Heart right ventricle (tissue), 16 donors: ENCODE results near the gene MTCH2. TPM values are rescaled to one million over a fixed set of nuclear protein-coding genes. Genes with fewer than 3 reads are reported as not detected.

Experiments used
- ATAC-seq, 8 donors: fragments of 200-7000 bp; cut with Tn5 transposase; one replicate each; pipeline ENCODE4 v1.9.1; 2020; ENCODE audit warnings: mild to moderate bottlenecking in 8 of 8, moderate library complexity in 8 of 8, moderate number of reproducible peaks in 1 of 8
- DNase-seq, 2 donors: peaks; one replicate each; pipeline ENCODE4 v3.0.0-alpha.2; 2020
- H3K27ac ChIP-seq, 10 donors: fragments of 200-600 bp; sonication (generic) in 2 of 10; one replicate each; pipeline versions ENCODE4 v1.5.0 to v1.8.0; 2020 to 2022; ENCODE audit warnings: mild to moderate bottlenecking in 3 of 10
- H3K27me3 ChIP-seq, 7 donors: fragments of 200-600 bp; one replicate each; pipeline ENCODE4 v1.8.0; 2021 to 2022; ENCODE audit warnings: mild to moderate bottlenecking in 2 of 7
- H3K36me3 ChIP-seq, 9 donors: fragments of 200-600 bp; sonication (generic) in 1 of 9; one replicate each; pipeline versions ENCODE4 v1.5.0 to v1.8.0; 2020 to 2022; ENCODE audit warnings: mild to moderate bottlenecking in 2 of 9
- H3K4me1 ChIP-seq, 9 donors: fragments of 200-600 bp; sonication (generic) in 1 of 9; one replicate each; pipeline versions ENCODE4 v1.5.0 to v1.8.0; 2020 to 2022; ENCODE audit warnings: mild to moderate bottlenecking in 4 of 9
- H3K4me3 ChIP-seq, 10 donors: fragments of 200-600 bp; sonication (generic) in 2 of 10; one replicate each; pipeline versions ENCODE4 v1.5.0 to v1.8.0; 2020 to 2022; ENCODE audit warnings: mild to moderate bottlenecking in 7 of 10, moderate library complexity in 2 of 10
- H3K9me3 ChIP-seq, 11 donors: fragments of 200-600 bp in 10 of 11; sonication (generic) in 2 of 11; one replicate each; pipeline versions ENCODE4 v1.5.0 to v1.8.0; 2013 to 2022; ENCODE audit warnings: mild to moderate bottlenecking in 2 of 11, control low read depth in 1 of 11, moderate library complexity in 1 of 11
- CTCF ChIP-seq, 9 donors: fragments of 200-600 bp; sonication (generic) in 2 of 9; IDR thresholded peaks; one replicate each; pipeline versions ENCODE4 v1.5.0 to v1.8.0; 2021 to 2022; ENCODE audit warnings: antibody characterized with exemption in 9 of 9, mild to moderate bottlenecking in 5 of 9, moderate library complexity in 1 of 9
- WGBS, 2 donors: extraction: QIAGEN DNeasy Blood & Tissue Kit; methylation state at CpG; one replicate each; pipeline ENCODE4 v1.1.7; 2013; ENCODE audit warnings: inconsistent platforms in 1 of 2; 5-methylcytosine and 5-hydroxymethylcytosine counted together
- intact Hi-C, 10 donors: fragments of 100-400 bp; cut with DNase I; formaldehyde crosslinking; loops; one replicate each; pipeline versions ENCODE4 v1.11.1 to v1.14.2; 2022
- polyA plus RNA-seq, 2 donors: library from polyadenylated mRNA; stranded (reverse); fragments of 200-250 nt; gene quantifications; one replicate each; pipeline ENCODE4 v1.2.3, GENCODE V29; 2013
- total RNA-seq, 10 donors: library from RNA; stranded (reverse); fragmentation: NEBNext Ultra II Directional in 3 of 10; extraction: Animal tissue kit (Norgen Biotek cat#: 25700) in 3 of 10; gene quantifications; one replicate each; pipeline versions ENCODE4 v1.2.1 to v1.2.4, GENCODE V29; 2021 to 2023
- donor health status: Arrhythmogenic right ventricular cardiomyopathy.
- donor health status: ischemic (EF 13 %, LVEDD 7.1; RV severe dilation, severe dysfunction).
- donor health status: healthy with polysubstance abuse.
- donor health status: DM: no; HTN: yes; CAD: no.
- donor health status: DM: no; HTN: no; CAD: no.
- donor health status: ischemic (EF 25% LVEDD 6.9; RV normal size, moderate dysfunction).
- donor health status: ischemic (EF 25% LVEDD 5.7; RV mildly dilated, moderate dysfunction).
- donor health status: healthy.
- donor health status: DM: yes; HTN: yes; CAD: no.
- donor health status: Ischemic cardiomyopathy.
- donor health status: ischemic (EF 35%, LVEDD 5.7; RV mildly dilated, moderate dysfunction).
- donor health status: nonischemic (EF 11% LVEDD 7.7; RV severe dilation, severe dysfunction).
- donor health status: DM: yes; HTN: yes; CAD: no.
- donor health status: PGD.
- donor health status: ischemic (EF 29% LVEDD 5.4; RV normal size, mild dysfunction).
- donor health status: nonischemic (EF 23%, LVEDD 6.1; RV moderate dilation, normal function).

The MTCH2 gene
- total and polyA plus RNA-seq, 12 donors, result 23.8 to 137 (median 104) TPM

GRCh38 chr11:47617417-47617809, 24.9 kb downstream of the MTCH2 start:
- peaks cover 0 to 11% (median 0%) of the 10 kb centered on the region in 9 donors for H3K4me1 ChIP-seq
- no peaks in the 10 kb centered on the region for H3K9me3 ChIP-seq
- no peak for DNase-seq
- intact Hi-C loops, result loop anchor here in 4 of 10 donors (5.0 to 10.0 kb wide), 4 partner anchors 123 to 245 kb away; partner anchors contain the start of gene SPI1 (in 2 of the 4)
- H3K27ac ChIP-seq, result peak overlapping the region in 1 of 10 donors; percentile 37
- WGBS, 2 donors, result 50 to 53% methylated on average over 3 of the region's 3 CpGs
- peaks cover 0 to 69% (median 10%) of the 10 kb centered on the region in 9 donors for H3K36me3 ChIP-seq
- ATAC-seq, result peak in 2 of 8 donors; percentile 7 to 9
- no peak overlapping the region for H3K4me3 ChIP-seq
- TF ChIP-seq CTCF (IDR thresholded peaks at IDR 0.05), result no peak
- no peaks in the 10 kb centered on the region for H3K27me3 ChIP-seq

DNA sequence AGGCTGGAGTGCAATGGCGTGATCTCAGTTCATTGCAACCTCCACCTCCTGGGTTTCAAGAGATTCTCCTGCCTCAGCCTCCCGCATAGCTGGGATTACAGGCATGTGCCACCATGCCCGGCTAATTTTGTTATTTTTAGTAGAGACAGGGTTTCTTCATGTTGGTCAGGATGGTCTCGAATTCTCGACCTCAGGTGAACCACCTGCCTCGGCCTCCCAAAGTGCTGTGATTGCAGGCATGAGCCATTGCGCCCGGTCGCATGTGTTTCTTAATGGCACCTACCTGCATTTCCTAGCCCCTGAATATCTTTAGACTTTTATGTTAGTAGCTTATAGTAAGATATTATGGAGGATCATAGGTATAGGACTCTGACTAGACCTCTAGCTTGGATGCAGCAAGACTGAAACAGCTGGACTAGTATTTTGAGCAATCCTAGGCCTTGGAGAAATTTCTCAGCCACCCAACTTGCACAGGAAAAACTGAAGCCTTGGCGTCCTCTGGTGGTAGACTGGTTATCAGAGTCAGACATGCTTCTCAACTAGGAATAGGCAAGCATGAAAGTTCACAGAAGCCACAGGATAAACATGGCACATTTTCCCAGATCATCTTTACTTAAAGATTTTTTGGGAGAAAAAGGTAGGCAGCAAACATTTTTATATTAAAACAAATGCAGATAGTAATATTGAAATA, 25.5 kb downstream of the MTCH2 start:
- intact Hi-C loops, result loop anchor here in 4 of 10 donors (5.0 to 10.0 kb wide), 4 partner anchors 122 to 245 kb away; partner anchors contain the start of gene SPI1 (in 2 of the 4)
- Histone ChIP-seq H3K27me3 (no peaks in the 10 kb centered on the region), H3K9me3 (no peaks in the 10 kb centered on the region), H3K36me3 (peaks cover 0 to 64% (median 5%) of the 10 kb centered on the region in 9 donors), H3K27ac (peak overlapping the region in 1 of 10 donors; percentile 37), H3K4me1 (peaks cover 0 to 11% (median 0%) of the 10 kb centered on the region in 9 donors), H3K4me3 (no peak overlapping the region)
- ATAC-seq (peak; percentile 59 to 90 (median 82)), DNase-seq (peak in 1 of 2 donors; percentile 66)
- TF ChIP-seq CTCF (IDR thresholded peaks at IDR 0.05), result peak; percentile 46 to 82 (median 76)
- WGBS, 2 donors, result 85 to 86% methylated on average over 10 of the region's 10 CpGs

DNA sequence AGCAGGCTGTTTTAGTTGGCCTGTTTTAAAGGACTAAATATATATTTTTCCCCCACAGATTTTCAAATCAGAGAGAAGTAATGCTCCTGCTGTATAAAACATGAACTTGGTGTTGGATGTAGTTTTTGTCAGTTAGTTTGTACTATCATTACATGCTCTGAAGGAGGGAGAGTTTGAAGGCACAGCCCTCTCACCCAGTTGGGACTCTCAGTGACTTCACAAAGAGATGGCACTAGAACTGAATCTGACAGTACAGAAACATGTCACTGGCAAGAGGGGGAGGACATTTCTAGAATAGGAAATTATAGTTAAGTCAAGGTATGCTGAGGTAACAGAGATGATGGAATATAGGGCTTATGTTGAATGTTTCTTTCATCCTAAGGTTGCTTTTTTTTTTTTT, 27.1 kb downstream of the MTCH2 start:
- TF ChIP-seq CTCF (IDR thresholded peaks at IDR 0.05), result no peak
- DNase-seq (no peak), ATAC-seq (no peak)
- Histone ChIP-seq H3K36me3 (peaks cover 0 to 57% (median 6%) of the 10 kb centered on the region in 9 donors), H3K27ac (no peak overlapping the region), H3K27me3 (no peaks in the 10 kb centered on the region), H3K4me3 (no peak overlapping the region), H3K9me3 (no peaks in the 10 kb centered on the region), H3K4me1 (peaks cover 0 to 18% (median 6%) of the 10 kb centered on the region in 9 donors)
- intact Hi-C loops, result loop anchor here in 4 of 10 donors (5.0 to 10.0 kb wide), 4 partner anchors 120 to 243 kb away; partner anchors contain the start of gene SPI1 (in 2 of the 4)

DNA sequence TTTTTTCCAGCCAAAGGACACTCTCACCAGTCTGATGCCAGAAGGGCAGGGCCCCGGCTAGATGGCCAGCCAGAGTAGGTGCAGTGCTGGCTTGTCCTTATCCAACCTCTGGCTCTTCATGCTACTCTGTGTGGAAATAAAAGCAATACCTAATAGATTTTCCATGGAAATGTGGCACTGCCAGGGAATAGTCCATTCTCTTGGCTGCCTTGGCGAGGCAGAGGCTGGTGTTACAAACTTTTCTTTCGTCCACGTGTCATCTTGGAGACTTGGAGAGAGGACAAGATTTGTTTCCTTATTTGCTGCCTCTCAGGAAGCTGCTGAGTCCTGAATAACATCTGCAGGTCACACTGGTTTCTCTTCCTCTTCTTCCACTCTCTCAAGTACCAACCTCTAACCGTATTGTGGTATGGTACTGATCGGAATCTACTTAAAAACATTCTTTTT, 31.0 kb downstream of the MTCH2 start:
- TF ChIP-seq CTCF (IDR thresholded peaks at IDR 0.05), result no peak
- no peak for DNase-seq
- intact Hi-C loops, result loop anchor here in 2 of 10 donors (10.0 kb wide), 3 partner anchors 117 to 237 kb away; partner anchors contain the start of gene SPI1 (in 2 of the 2)

More for the DNA sequence above, 31.0 kb downstream of the MTCH2 start:
- Histone ChIP-seq H3K27ac (peak overlapping the region in 1 of 10 donors; percentile 12), H3K4me1 (peaks cover 5 to 38% (median 25%) of the 10 kb centered on the region in 9 donors), H3K36me3 (peaks cover 0 to 27% (median under 1%) of the 10 kb centered on the region in 9 donors), H3K9me3 (no peaks in the 10 kb centered on the region), H3K4me3 (no peak overlapping the region), H3K27me3 (no peaks in the 10 kb centered on the region)
- 52 to 65% methylated on average over 6 of the region's 6 CpGs for WGBS, 2 donors
- peak in 5 of 8 donors; percentile 26 to 59 (median 48) for ATAC-seq
